Tibial nerve (tissue), 4 donors: ENCODE results near the gene ARHGEF38. TPM values are rescaled to one million over a fixed set of nuclear protein-coding genes. Genes with fewer than 3 reads are reported as not detected.
"Not testable (repeated sequence)": the region's sequence is repeated elsewhere in the genome, so short reads cannot be mapped to it uniquely, and the experiment has no call there.

ENCODE experiments used
- DNase-seq, 2 donors: peaks; one replicate each; pipeline ENCODE4 v3.0.0-alpha.2; 2019; ENCODE audit warnings: low spot score in 2 of 2
- H3K27ac ChIP-seq, 4 donors: fragments of 200-600 bp; sonication (generic) in 3 of 4; one replicate each; pipeline ENCODE4 v1.5.1; 2017 to 2019; ENCODE audit warnings: mild to moderate bottlenecking in 1 of 4
- H3K27me3 ChIP-seq, 2 donors: fragments of 200-600 bp; sonication (generic) in 1 of 2; one replicate each; pipeline versions ENCODE4 v1.5.1 to v1.6.0; 2017 to 2019
- H3K36me3 ChIP-seq, 3 donors: fragments of 200-600 bp; sonication (generic); one replicate each; pipeline ENCODE4 v1.5.1; 2018 to 2019
- H3K4me1 ChIP-seq, 4 donors: fragments of 200-600 bp; sonication (generic) in 3 of 4; one replicate each; pipeline ENCODE4 v1.5.1; 2017 to 2019
- H3K4me3 ChIP-seq, 4 donors: fragments of 200-600 bp; sonication (generic) in 3 of 4; one replicate each; pipeline ENCODE4 v1.5.1; 2017 to 2019; ENCODE audit warnings: mild to moderate bottlenecking in 1 of 4, moderate library complexity in 1 of 4
- H3K9me3 ChIP-seq, 4 donors: fragments of 200-600 bp; sonication (generic) in 3 of 4; one replicate each; pipeline ENCODE4 v1.5.1; 2017 to 2019
- EP300 ChIP-seq, 2 donors: sonication (generic); formaldehyde crosslinking; IDR thresholded peaks; one replicate each; pipeline ENCODE4 v1.6.1; 2017; ENCODE audit warnings: antibody characterized with exemption in 2 of 2, mild to moderate bottlenecking in 1 of 2
- POLR2A ChIP-seq, 2 donors: fragments of 450-650 bp; IDR thresholded peaks; one replicate each; pipeline ENCODE4 v1.6.1; 2017; ENCODE audit warnings: antibody characterized with exemption in 2 of 2, mild to moderate bottlenecking in 2 of 2, moderate library complexity in 2 of 2
- WGBS, 2 donors: methylation state at CpG; one replicate each; pipeline ENCODE4 v1.1.5; 2018; 5-methylcytosine and 5-hydroxymethylcytosine counted together
- total RNA-seq, 4 donors: library from RNA; depleted of rRNA; stranded (reverse); fragments of >200 nt; gene quantifications; one replicate each; pipeline ENCODE4 v1.1.0, GENCODE V29; 2016
- TF ChIP-seq, protein P1 (sequence below), 5 experiments: fragments of 200-600 bp in 3 of 5; fragments of 450-650 bp in 2 of 5; sonication (generic) in 3 of 5; IDR thresholded peaks; one replicate each; pipeline ENCODE4 v1.5.1; 2016 to 2019; ENCODE audit warnings: antibody characterized with exemption in 5 of 5, mild to moderate bottlenecking in 3 of 5, moderate library complexity in 2 of 5

Gene ARHGEF38
- total RNA-seq, 4 donors from 2014 or later: not detected

- no peaks in the 10 kb centered on the region for H3K36me3 ChIP-seq
- WGBS, 2 donors: 67 to 73% methylated on average over 1 of the region's 1 CpG
- H3K27ac ChIP-seq: no peak overlapping the region
- peaks cover 0 to 10% (median 5%) of the 10 kb centered on the region in 4 donors for H3K4me1 ChIP-seq
- no peak for TF ChIP-seq POLR2A (IDR thresholded peaks at IDR 0.05)
- TF ChIP-seq, protein P1, sequence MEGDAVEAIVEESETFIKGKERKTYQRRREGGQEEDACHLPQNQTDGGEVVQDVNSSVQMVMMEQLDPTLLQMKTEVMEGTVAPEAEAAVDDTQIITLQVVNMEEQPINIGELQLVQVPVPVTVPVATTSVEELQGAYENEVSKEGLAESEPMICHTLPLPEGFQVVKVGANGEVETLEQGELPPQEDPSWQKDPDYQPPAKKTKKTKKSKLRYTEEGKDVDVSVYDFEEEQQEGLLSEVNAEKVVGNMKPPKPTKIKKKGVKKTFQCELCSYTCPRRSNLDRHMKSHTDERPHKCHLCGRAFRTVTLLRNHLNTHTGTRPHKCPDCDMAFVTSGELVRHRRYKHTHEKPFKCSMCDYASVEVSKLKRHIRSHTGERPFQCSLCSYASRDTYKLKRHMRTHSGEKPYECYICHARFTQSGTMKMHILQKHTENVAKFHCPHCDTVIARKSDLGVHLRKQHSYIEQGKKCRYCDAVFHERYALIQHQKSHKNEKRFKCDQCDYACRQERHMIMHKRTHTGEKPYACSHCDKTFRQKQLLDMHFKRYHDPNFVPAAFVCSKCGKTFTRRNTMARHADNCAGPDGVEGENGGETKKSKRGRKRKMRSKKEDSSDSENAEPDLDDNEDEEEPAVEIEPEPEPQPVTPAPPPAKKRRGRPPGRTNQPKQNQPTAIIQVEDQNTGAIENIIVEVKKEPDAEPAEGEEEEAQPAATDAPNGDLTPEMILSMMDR (IDR thresholded peaks at IDR 0.05): no peak
- TF ChIP-seq EP300 (IDR thresholded peaks at IDR 0.05): no peak
- DNase-seq: no peak
- no peaks in the 10 kb centered on the region for H3K27me3 ChIP-seq
- no peaks in the 10 kb centered on the region for H3K9me3 ChIP-seq
- no peak overlapping the region for H3K4me3 ChIP-seq
These were observed 50.7 kb downstream of the ARHGEF38 start for GRCh38 chr4:105603158-105603557.

GRCh38 chr4:105605493-105605892 lies 53.1 kb downstream of the ARHGEF38 start:
- Histone ChIP-seq H3K27me3 (no peaks in the 10 kb centered on the region), H3K36me3 (no peaks in the 10 kb centered on the region), H3K27ac (no peak overlapping the region), H3K4me1 (peaks cover 0 to 10% (median 5%) of the 10 kb centered on the region in 4 donors), H3K4me3 (no peak overlapping the region), H3K9me3 (no peaks in the 10 kb centered on the region)
- WGBS, 2 donors: 8 to 19% methylated on average over 1 of the region's 1 CpG
- DNase-seq: no peak
- TF ChIP-seq POLR2A (IDR thresholded peaks at IDR 0.05): no peak
- no peak for TF ChIP-seq EP300 (IDR thresholded peaks at IDR 0.05)
- TF ChIP-seq, protein P1 (IDR thresholded peaks at IDR 0.05): no peak

GRCh38 chr4:105607876-105608275 lies 55.5 kb downstream of the ARHGEF38 start:
- no peaks in the 10 kb centered on the region for H3K9me3 ChIP-seq
- H3K4me1 ChIP-seq: peaks cover 0 to 10% (median 5%) of the 10 kb centered on the region in 4 donors
- no peak overlapping the region for H3K4me3 ChIP-seq
- TF ChIP-seq POLR2A (IDR thresholded peaks at IDR 0.05) (no peak), EP300 (IDR thresholded peaks at IDR 0.05) (no peak)
- TF ChIP-seq, protein P1 (IDR thresholded peaks at IDR 0.05): no peak
- H3K27me3 ChIP-seq: no peaks in the 10 kb centered on the region
- WGBS, 2 donors: 75 to 85% methylated on average over 2 of the region's 2 CpGs
- H3K36me3 ChIP-seq: no peaks in the 10 kb centered on the region
- DNase-seq: no peak
- no peak overlapping the region for H3K27ac ChIP-seq

- not testable (repeated sequence) for H3K4me3 ChIP-seq, H3K27me3 ChIP-seq, H3K27ac ChIP-seq, H3K36me3 ChIP-seq, H3K9me3 ChIP-seq, DNase-seq
- H3K4me1 ChIP-seq: peaks cover 0 to 10% (median 5%) of the 10 kb centered on the region in 4 donors
- WGBS, 2 donors: 92 to 93% methylated on average over 5 of the region's 5 CpGs
These were observed 57.4 kb downstream of the ARHGEF38 start for GRCh38 chr4:105609819-105610218.

GRCh38 chr4:105613306-105613705 lies 60.9 kb downstream of the ARHGEF38 start:
- DNase-seq: no peak
- 40 to 49% methylated on average over 4 of the region's 4 CpGs for WGBS, 2 donors
- no peak for TF ChIP-seq POLR2A (IDR thresholded peaks at IDR 0.05)
- TF ChIP-seq EP300 (IDR thresholded peaks at IDR 0.05): no peak
- TF ChIP-seq, protein P1 (IDR thresholded peaks at IDR 0.05): no peak
- no peaks in the 10 kb centered on the region for H3K27me3 ChIP-seq
- H3K9me3 ChIP-seq: no peaks in the 10 kb centered on the region
- no peaks in the 10 kb centered on the region for H3K4me1 ChIP-seq
- no peak overlapping the region for H3K4me3 ChIP-seq
- H3K27ac ChIP-seq: no peak overlapping the region
- H3K36me3 ChIP-seq: no peaks in the 10 kb centered on the region
